Keratinocyte (primary cell): ENCODE results near the gene ERGIC1.

Experiments
- EZH2 ChIP-seq: IDR thresholded peaks from one replicate; pipeline ENCODE4 v1.6.1; 2012; ENCODE audit warnings: inconsistent platforms, mild to moderate bottlenecking, low read length, moderate library complexity
- TF ChIP-seq, protein P1 (sequence below), 3 experiments: IDR thresholded peaks in 1 of 3; conservative IDR thresholded peaks in 1 of 3; optimal IDR thresholded peaks in 1 of 3; 2 replicates in 2 of 3; 3 replicates in 1 of 3; pipeline versions ENCODE3 to v1.5.1; 2011; ENCODE audit warnings: low read length in 3 of 3, mild to moderate bottlenecking in 3 of 3, moderate library complexity in 2 of 3, control low read depth in 1 of 3, inconsistent platforms in 1 of 3; ENCODE audit not compliant: insufficient read depth in 2 of 3; ENCODE audit errors: extremely low read depth in 1 of 3

GRCh38 chr5:172943283-172943841, 109.3 kb downstream of the ERGIC1 start:
- TF ChIP-seq, protein P1, sequence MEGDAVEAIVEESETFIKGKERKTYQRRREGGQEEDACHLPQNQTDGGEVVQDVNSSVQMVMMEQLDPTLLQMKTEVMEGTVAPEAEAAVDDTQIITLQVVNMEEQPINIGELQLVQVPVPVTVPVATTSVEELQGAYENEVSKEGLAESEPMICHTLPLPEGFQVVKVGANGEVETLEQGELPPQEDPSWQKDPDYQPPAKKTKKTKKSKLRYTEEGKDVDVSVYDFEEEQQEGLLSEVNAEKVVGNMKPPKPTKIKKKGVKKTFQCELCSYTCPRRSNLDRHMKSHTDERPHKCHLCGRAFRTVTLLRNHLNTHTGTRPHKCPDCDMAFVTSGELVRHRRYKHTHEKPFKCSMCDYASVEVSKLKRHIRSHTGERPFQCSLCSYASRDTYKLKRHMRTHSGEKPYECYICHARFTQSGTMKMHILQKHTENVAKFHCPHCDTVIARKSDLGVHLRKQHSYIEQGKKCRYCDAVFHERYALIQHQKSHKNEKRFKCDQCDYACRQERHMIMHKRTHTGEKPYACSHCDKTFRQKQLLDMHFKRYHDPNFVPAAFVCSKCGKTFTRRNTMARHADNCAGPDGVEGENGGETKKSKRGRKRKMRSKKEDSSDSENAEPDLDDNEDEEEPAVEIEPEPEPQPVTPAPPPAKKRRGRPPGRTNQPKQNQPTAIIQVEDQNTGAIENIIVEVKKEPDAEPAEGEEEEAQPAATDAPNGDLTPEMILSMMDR (optimal IDR thresholded peaks at IDR 0.05 in 1 of 3, IDR thresholded peaks at IDR 0.05 in 1 of 3, conservative IDR thresholded peaks at IDR 0.05 in 1 of 3; ENCODE audit: extremely low read depth in 1 of 3, insufficient read depth in 2 of 3, low read length in 3 of 3), result no peak
- no peak for TF ChIP-seq EZH2
